Activated CD4-positive, alpha-beta T cell treated with anti-CD3 and anti-CD28 coated beads, Interleukin-2, amount 50 U/mL, for 48 hours (primary cell): ENCODE measurements around the gene GABRR3.

ENCODE experiments used
- DNase-seq, 2 experiments: peaks; one replicate each; pipeline ENCODE4 v3.0.0-alpha.2; 2020

The GABRR3 gene

GRCh38 chr3:97988784-97989568 lies 46.1 kb downstream of the GABRR3 start:
- no peak for DNase-seq

GRCh38 chr3:97987306-97987705 lies 47.8 kb downstream of the GABRR3 start:
- DNase-seq, result no peak

DNA sequence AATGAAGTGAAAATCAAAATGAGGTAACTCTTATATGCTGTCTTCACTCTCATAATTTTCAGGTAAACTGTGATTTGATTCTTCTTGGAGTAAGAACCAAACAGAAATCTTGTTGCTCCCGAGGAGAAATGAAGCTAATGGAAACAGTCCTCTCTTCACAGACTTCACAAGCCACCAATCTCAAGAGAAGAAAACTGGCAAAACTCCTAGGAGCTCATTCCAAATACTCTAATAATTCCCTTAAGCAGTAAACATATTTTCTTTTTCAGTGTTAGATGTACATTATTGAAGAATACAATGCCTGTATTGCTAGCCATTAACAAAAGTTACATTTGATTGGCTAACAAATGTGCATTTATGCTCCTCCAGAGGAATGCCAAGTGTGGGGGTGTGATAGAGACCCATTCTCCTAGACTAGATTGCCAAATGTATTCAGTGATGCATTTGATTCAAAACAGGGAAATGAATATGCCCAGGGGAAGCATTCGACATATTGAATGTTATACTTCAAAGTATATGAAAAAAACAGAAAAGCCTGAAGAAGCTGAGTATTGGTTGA lies 51.1 kb downstream of the GABRR3 start:
- no peak for DNase-seq

GRCh38 chr3:97981886-97982285 lies 53.2 kb downstream of the GABRR3 start:
- DNase-seq, result no peak

- no peak for DNase-seq
These were observed 55.5 kb downstream of the GABRR3 start for GRCh38 chr3:97979610-97980009.

GRCh38 chr3:97975466-97975865 lies 59.6 kb downstream of the GABRR3 start:
- DNase-seq, result no peak

DNA sequence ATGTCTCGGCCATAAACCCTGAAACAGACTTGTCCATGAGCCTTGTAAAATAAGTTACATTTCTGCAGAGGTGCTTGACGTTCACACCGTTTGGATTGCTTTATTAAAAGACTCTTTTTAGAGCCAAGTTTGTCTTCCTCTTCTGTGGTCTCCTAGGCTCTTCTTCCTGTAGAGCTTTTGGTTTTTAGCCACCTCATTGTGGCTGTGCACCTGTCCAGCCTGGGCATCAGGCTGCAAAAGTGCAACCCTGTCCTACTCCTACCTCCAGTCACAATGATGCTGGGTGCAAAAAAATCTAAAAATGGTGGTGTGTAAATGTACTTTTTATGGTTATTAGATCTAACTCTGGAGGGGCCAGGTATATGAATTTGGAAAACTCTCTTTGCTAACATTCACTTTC lies 60.1 kb downstream of the GABRR3 start:
- DNase-seq, result no peak

DNA sequence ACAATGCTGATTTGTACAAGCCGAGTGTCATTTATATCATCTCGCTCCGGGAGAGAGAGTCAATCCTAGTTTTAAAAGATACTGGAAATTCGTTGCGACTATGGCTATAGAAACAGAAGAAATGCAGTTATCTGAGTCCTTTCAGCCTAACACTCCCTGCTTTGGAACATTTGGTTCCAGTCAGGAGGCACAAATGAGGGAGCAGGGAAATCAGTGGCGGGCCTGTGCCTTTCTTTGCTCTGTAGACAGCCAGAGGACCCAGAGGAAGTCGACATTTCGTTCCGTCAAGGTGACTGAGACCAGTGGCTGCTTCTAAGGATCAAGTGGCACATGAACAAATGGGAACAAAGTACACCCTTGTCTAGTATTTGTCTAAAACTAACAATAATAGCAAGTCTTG lies 62.1 kb downstream of the GABRR3 start:
- DNase-seq, result no peak

- peak; percentile 75 to 79 for DNase-seq
These were observed 63.2 kb downstream of the GABRR3 start, which contains the start of gene RIOX2 for GRCh38 chr3:97971679-97972567. RIOX2 (minus strand) TSS chr3:97972431; CDS start chr3:97967593, 4,838 bp downstream.

- no peak for DNase-seq
These were observed 64.0 kb downstream of the GABRR3 start for GRCh38 chr3:97970956-97971620.

- DNase-seq, result no peak
These were observed 65.0 kb downstream of the GABRR3 start for GRCh38 chr3:97970156-97970555.

DNA sequence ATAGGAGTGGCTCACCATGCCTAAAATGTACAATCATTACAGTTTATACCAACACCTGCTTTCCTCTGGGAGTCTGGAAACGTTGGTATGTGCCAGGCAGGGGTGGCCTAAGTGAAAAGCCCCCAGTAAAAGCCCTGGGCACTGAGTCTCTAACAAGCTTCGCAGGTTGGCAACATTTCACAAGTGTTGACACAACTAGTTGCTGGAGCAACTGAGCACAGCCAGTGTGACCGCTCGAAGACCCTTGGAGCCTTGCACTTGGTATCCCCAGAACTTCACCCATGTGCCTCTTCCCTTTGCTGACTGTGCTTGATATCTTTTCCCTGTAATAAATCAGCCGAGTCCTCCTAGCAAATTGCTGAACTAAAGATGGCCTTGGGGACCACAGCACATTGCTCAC lies 65.6 kb downstream of the GABRR3 start:
- no peak for DNase-seq

DNA sequence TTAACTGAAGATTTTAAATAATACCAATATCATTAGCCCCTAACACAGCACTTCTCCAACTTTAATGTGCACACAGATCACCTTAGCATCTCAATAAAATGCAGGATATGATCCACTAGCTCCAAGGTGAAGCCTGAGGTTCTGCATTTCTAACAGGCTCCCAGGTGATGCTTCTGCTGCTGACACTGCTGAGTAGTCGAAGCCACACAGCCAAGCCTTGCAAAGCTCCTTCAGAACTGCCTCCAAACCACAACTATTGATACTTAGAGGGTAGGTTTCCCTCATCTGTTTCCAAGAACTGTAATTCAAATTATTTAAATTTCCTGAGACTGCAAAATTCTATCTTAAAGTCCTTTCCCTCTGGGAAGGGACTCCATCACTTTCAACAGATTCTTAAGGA lies 66.7 kb downstream of the GABRR3 start:
- DNase-seq, result no peak

GRCh38 chr3:97967966-97968365 lies 67.1 kb downstream of the GABRR3 start:
- DNase-seq, result no peak

GRCh38 chr3:97960993-97961766 lies 73.9 kb downstream of the GABRR3 start:
- DNase-seq, result no peak

- no peak for DNase-seq
These were observed 74.6 kb downstream of the GABRR3 start for GRCh38 chr3:97960551-97960950.

GRCh38 chr3:97959872-97960271 lies 75.2 kb downstream of the GABRR3 start:
- no peak for DNase-seq

GRCh38 chr3:97958796-97959195 lies 76.3 kb downstream of the GABRR3 start:
- no peak for DNase-seq

- DNase-seq, result no peak
These were observed 76.7 kb downstream of the GABRR3 start for GRCh38 chr3:97958396-97958795.

- no peak for DNase-seq
These were observed 77.4 kb downstream of the GABRR3 start for GRCh38 chr3:97957617-97958311.

GRCh38 chr3:97956051-97956450 lies 79.1 kb downstream of the GABRR3 start:
- DNase-seq, result no peak
